Omental fat pad (tissue), 4 donors: ENCODE data around the gene NTF3. TPM values are rescaled to one million over a fixed set of nuclear protein-coding genes. Genes with fewer than 3 reads are reported as not detected.

Experiments
- ATAC-seq: fragments of 150-250 bp; one replicate; pipeline ENCODE4 v1.9.1; 2016; ENCODE audit warnings: mild to moderate bottlenecking, moderate library complexity; ENCODE audit not compliant: low FRiP score
- DNase-seq: peaks from one replicate; pipeline ENCODE4 v3.0.0-alpha.2; 2019; ENCODE audit warnings: low spot score
- total RNA-seq, 4 donors: library from RNA; depleted of rRNA; stranded (reverse); fragments of >200 nt; gene quantifications; one replicate each; pipeline ENCODE4 v1.1.0, GENCODE V29; 2016
- TF ChIP-seq, protein P1 (sequence below), 3 donors: fragments of 450-650 bp; IDR thresholded peaks; one replicate each; pipeline ENCODE4 v1.5.1; 2016 to 2017; ENCODE audit warnings: antibody characterized with exemption in 3 of 3, mild to moderate bottlenecking in 3 of 3, moderate library complexity in 2 of 3

The NTF3 gene
- total RNA-seq, 4 donors from 2014 or later, result not detected

DNA sequence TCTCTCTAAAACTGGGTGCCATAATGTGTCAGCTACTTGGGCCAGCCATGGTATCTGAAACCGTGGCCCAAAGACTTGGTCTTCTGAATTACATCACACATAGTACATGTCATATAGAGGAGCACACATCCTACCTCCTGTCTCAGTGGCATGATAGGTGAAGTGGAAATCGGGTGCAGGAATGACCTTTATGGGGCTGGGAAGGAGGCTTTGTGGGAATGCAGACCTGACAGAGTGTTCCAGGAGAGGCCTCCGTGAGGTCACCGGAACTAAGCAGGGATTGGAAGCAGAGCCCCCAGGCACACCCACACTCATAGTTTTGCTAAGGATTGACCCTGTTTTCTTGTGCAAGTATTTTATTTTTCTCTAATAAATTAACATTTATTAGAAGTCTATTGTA is 82.6 kb downstream of the NTF3 start:
- DNase-seq, result no peak
- TF ChIP-seq, protein P1, sequence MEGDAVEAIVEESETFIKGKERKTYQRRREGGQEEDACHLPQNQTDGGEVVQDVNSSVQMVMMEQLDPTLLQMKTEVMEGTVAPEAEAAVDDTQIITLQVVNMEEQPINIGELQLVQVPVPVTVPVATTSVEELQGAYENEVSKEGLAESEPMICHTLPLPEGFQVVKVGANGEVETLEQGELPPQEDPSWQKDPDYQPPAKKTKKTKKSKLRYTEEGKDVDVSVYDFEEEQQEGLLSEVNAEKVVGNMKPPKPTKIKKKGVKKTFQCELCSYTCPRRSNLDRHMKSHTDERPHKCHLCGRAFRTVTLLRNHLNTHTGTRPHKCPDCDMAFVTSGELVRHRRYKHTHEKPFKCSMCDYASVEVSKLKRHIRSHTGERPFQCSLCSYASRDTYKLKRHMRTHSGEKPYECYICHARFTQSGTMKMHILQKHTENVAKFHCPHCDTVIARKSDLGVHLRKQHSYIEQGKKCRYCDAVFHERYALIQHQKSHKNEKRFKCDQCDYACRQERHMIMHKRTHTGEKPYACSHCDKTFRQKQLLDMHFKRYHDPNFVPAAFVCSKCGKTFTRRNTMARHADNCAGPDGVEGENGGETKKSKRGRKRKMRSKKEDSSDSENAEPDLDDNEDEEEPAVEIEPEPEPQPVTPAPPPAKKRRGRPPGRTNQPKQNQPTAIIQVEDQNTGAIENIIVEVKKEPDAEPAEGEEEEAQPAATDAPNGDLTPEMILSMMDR (IDR thresholded peaks at IDR 0.05), result no peak
- ATAC-seq, result no peak

DNA sequence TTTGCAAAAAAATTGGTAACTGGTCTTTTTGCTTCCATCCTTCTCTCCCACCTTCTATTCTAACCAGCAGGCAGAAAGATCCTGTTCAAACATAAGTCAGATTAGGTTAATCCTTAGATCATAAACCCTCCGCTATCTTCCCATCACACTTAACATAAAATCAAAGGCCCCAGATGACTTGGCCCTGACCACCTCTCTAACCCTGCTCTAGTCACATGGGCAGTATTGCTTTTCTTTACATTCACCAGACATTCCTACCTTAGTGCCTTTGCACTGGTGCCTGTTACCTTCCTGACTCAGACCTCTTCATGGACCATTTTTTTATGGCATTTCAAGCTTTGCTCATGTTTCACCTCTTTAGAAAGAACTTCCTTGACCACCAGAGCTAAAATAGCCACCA is 83.5 kb downstream of the NTF3 start:
- TF ChIP-seq, protein P1 (IDR thresholded peaks at IDR 0.05), result no peak
- DNase-seq, result no peak
- ATAC-seq, result no peak

DNA sequence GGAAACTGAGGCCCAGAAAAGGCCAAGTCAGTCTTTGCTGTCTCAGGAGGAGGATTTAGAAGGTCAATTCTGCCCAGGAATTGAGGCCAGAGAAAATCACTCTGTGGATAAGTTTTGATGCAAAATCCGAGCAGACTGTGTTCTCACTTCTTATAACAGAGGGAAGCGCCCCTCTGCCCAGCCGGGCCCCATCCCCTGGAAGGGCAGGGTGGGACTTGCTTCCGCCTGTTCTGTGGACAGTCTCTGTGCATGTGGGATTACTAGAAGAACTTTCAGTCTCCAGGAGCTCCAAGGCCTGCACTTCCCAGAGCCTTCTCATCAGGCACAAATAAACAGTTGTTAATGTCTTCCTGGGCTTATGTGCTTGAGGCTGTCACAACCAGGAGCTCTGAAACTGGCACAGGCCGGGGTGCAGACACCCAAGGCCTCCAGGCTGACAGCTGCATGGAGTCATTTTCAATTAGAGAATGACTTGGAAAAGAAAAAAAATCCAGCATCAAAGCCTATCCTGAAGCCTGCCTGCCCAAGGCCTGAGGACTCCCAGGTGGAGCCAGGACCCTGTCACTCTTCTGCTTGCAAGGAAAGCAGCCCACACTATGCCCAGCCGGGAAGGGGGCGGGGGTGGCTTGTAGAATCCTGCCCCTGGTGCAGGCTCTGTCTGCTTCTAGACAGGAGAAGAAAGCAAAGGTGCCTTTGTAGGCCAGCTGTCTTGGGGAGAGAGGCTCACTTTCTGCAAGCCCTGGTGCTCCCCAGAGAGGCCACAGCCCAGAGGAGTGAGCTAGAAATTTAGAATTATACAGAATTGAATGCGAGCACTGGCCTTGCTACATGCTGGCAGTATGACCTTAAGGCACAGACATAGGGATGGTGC is 84.7 kb downstream of the NTF3 start:
- ATAC-seq, result no peak

DNA sequence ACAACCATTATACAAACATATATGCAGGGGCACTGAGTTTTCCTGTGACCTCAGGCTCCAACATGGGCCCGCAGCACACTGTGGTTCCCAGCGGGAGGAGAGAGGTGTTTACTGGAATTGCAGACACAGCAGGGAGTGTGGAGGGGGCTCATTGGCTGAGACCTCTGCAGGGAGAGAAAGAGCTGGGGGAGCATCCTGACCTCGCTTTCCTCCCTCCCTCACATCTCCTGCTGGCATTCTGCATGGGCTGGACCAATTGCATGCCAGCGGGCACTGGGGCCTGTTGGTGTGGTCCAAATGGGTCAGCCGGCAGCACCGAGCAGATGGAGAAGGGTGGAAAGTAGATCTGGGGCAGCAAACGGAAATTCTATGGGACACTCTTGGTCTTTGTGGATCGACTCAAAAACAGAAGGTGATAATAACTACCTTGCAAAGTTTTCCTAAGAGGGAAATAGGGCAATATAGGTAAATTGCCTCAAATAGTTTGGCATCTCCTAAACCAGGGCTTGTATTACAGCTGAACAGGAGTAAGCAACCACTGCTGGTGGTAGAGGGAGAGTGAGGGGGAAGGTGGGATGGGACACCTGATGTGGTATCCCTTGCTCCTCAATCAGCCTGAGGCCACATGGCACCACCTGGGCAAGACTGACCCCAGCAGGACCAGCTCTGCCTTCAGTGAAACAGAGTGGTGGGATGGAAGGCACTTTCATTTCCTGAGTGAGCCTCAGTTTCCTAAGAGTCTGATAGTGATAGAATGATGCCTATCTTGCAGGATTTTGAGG is 86.9 kb downstream of the NTF3 start:
- no peak for DNase-seq

More for the DNA sequence above, 84.7 kb downstream of the NTF3 start:
- no peak for DNase-seq
- TF ChIP-seq, protein P1 (IDR thresholded peaks at IDR 0.05), result no peak

DNA sequence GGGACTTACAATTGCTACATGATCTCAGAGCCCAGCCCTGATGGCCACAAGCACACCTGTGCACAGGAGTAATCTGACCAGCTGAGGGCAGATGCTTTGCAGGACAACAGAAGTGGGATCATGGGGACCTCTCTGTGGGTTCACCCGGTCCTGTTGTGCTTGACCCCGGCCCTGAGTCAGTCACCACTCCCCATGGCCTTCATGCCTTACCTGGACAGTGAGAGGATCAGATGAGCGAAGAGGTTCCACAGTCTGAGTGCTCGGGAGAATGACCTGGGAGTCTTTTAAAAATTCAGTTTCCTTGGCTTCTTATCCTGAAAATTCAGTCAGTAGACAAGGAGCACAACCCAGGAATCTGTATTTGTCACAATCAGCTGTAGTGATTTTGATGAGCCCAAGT is 88.1 kb downstream of the NTF3 start:
- TF ChIP-seq, protein P1 (IDR thresholded peaks at IDR 0.05), result no peak
- DNase-seq (no peak), ATAC-seq (no peak)

More for the DNA sequence above, 86.9 kb downstream of the NTF3 start:
- TF ChIP-seq, protein P1 (IDR thresholded peaks at IDR 0.05), result no peak
- ATAC-seq, result no peak

DNA sequence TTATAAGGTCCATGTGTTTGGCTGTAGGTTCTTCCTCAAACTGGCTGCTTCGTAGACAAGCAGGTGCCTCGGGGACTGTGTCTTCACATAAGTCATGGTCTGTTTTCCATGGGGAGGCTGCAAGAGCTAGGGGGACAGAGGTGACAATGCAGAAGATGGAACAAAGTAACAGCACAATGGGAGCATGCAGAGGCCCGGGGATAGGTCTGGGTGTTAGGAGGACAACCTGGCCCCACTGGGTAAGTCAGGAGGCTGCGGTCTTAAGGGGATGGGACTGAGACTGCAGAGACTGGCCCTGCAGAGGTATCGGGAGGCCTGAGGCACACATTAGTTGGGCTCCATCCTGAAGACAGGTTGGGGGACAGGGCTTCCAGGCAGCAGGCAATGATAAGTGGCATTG is 88.9 kb downstream of the NTF3 start:
- no peak for ATAC-seq
- TF ChIP-seq, protein P1 (IDR thresholded peaks at IDR 0.05), result no peak
- no peak for DNase-seq
